NCI-H748 treated with DMSO at 0.1 percent for 48 hours (cell line): Measurements from ENCODE around the gene LBH.

ENCODE experiments used
- DNase-seq: peaks from one replicate; lab custom pipeline; 2025; lab: John Stamatoyannopoulos, UW

Gene LBH

GRCh38 chr2:30235008-30235655 lies 3.8 kb downstream of the LBH start:
- no peak for DNase-seq

- DNase-seq: no peak
Observed at GRCh38 chr2:30235859-30236535, 4.7 kb downstream of the LBH start.

- DNase-seq: no peak
Observed at GRCh38 chr2:30236591-30237238, 5.4 kb downstream of the LBH start.

GRCh38 chr2:30237239-30237965 lies 6.1 kb downstream of the LBH start:
- no peak for DNase-seq

- no peak for DNase-seq
Observed at GRCh38 chr2:30237966-30238800, 6.8 kb downstream of the LBH start.

GRCh38 chr2:30239308-30239985 lies 8.1 kb downstream of the LBH start:
- no peak for DNase-seq

GRCh38 chr2:30239986-30240752 lies 8.8 kb downstream of the LBH start:
- DNase-seq: no peak

- DNase-seq: no peak
Observed at GRCh38 chr2:30243231-30243630, 11.9 kb downstream of the LBH start.

- DNase-seq: no peak
Observed at GRCh38 chr2:30245364-30245763, 14.0 kb downstream of the LBH start.

- DNase-seq: no peak
Observed at GRCh38 chr2:30248791-30249190, 17.5 kb downstream of the LBH start.

GRCh38 chr2:30249354-30249753 lies 18.0 kb downstream of the LBH start:
- DNase-seq: no peak

GRCh38 chr2:30250421-30250820 lies 19.1 kb downstream of the LBH start:
- DNase-seq: no peak

GRCh38 chr2:30252723-30253701 lies 21.7 kb downstream of the LBH start:
- DNase-seq: no peak

- no peak for DNase-seq
Observed at GRCh38 chr2:30253873-30254684, 22.7 kb downstream of the LBH start.

- no peak for DNase-seq
Observed at GRCh38 chr2:30254685-30255001, 23.3 kb downstream of the LBH start.

GRCh38 chr2:30255026-30255425 lies 23.7 kb downstream of the LBH start:
- no peak for DNase-seq

GRCh38 chr2:30255466-30256408 lies 24.4 kb downstream of the LBH start:
- DNase-seq: no peak
